HEK293 (cell line): ENCODE data around the gene ACTR3C.

ENCODE experiments used
- CTCF ChIA-PET: fragments of 350-600 bp; formaldehyde crosslinking; extraction: SDS; loops from one replicate; lab custom pipeline; 2021; ENCODE audit warnings: antibody characterized with exemption; lab: Yijun Ruan, JAX
- POLR2A ChIA-PET: fragments of 300-600 bp; formaldehyde crosslinking; extraction: SDS; loops from one replicate; lab custom pipeline; 2020; ENCODE audit warnings: antibody characterized with exemption, inconsistent platforms; lab: Yijun Ruan, JAX
- H3K27ac ChIP-seq: fragments of 200-500 bp; sonication (Bioruptor generic); 2 replicates; pipeline ENCODE4 v1.5.1; 2014; ENCODE audit warnings: low read depth, low read length, control low read depth, inconsistent platforms; ENCODE audit errors: extremely low read depth
- H3K36me3 ChIP-seq, 2 experiments: fragments of 200-500 bp in 1 of 2; sonication (Bioruptor generic) in 1 of 2; 1 replicate in 1 of 2; 2 replicates in 1 of 2; pipeline ENCODE4 v1.5.1; 2014 to 2017; ENCODE audit warnings: inconsistent platforms in 2 of 2, low read length in 2 of 2; ENCODE audit not compliant: control insufficient read depth in 2 of 2, insufficient read depth in 1 of 2
- H3K4me1 ChIP-seq: fragments of 200-500 bp; sonication (Bioruptor generic); 2 replicates; pipeline ENCODE4 v1.5.1; 2014; ENCODE audit warnings: mild to moderate bottlenecking, low read length, inconsistent platforms; ENCODE audit not compliant: control insufficient read depth, insufficient read depth
- H3K4me3 ChIP-seq: 2 replicates; pipeline ENCODE4 v1.5.1; 2011; ENCODE audit warnings: low read depth, mild to moderate bottlenecking, control low read depth, low read length, moderate library complexity
- H3K9me3 ChIP-seq: fragments of 200-500 bp; sonication (Bioruptor generic); 2 replicates; pipeline ENCODE4 v1.5.1; 2014; ENCODE audit warnings: low read depth, low read length, inconsistent platforms; ENCODE audit not compliant: control insufficient read depth, insufficient read depth
- HOXA7 ChIP-seq: sonication (generic); formaldehyde crosslinking; IDR thresholded peaks from 2 replicates; pipeline ENCODE4 v1.8.1; 2022; ENCODE audit warnings: missing genetic modification reagents, borderline replicate concordance
- KLF10 ChIP-seq: fragments of 450-650 bp; IDR thresholded peaks from 2 replicates; pipeline ENCODE4 v1.5.1; 2018; ENCODE audit warnings: missing biosample characterization, mild to moderate bottlenecking, missing genetic modification characterization
- ZBTB17 ChIP-seq: fragments of 450-650 bp; formaldehyde crosslinking; IDR thresholded peaks from 2 replicates; pipeline ENCODE4 v1.5.1; 2016; ENCODE audit warnings: missing biosample characterization, missing genetic modification characterization
- ZFP3 ChIP-seq: fragments of 450-650 bp; formaldehyde crosslinking; IDR thresholded peaks from 2 replicates; pipeline ENCODE4 v1.5.1; 2016; ENCODE audit warnings: low read depth, missing biosample characterization, missing genetic modification characterization
- ZFP41 ChIP-seq: fragments of 450-650 bp; formaldehyde crosslinking; IDR thresholded peaks from 2 replicates; pipeline ENCODE4 v1.5.1; 2016; ENCODE audit warnings: missing biosample characterization, missing genetic modification characterization, borderline replicate concordance
- ZFP69B ChIP-seq: fragments of 450-650 bp; formaldehyde crosslinking; IDR thresholded peaks from 2 replicates; pipeline ENCODE4 v1.5.1; 2016; ENCODE audit warnings: missing biosample characterization, missing genetic modification characterization
- ZNF112 ChIP-seq: fragments of 450-650 bp; formaldehyde crosslinking; IDR thresholded peaks from 2 replicates; pipeline ENCODE4 v1.5.0; 2017; ENCODE audit warnings: missing biosample characterization, missing genetic modification characterization
- ZNF169 ChIP-seq: fragments of 450-650 bp; formaldehyde crosslinking; IDR thresholded peaks from 2 replicates; pipeline ENCODE4 v1.5.1; 2016; ENCODE audit warnings: missing biosample characterization, missing genetic modification characterization
- ZNF175 ChIP-seq: fragments of 450-650 bp; formaldehyde crosslinking; IDR thresholded peaks from 2 replicates; pipeline ENCODE4 v1.5.1; 2016; ENCODE audit warnings: missing biosample characterization, missing genetic modification characterization
- ZNF324 ChIP-seq: fragments of 450-650 bp; formaldehyde crosslinking; IDR thresholded peaks from 2 replicates; pipeline ENCODE4 v1.5.1; 2016; ENCODE audit warnings: missing biosample characterization, missing genetic modification characterization
- ZNF473 ChIP-seq: fragments of 450-650 bp; formaldehyde crosslinking; IDR thresholded peaks from 2 replicates; pipeline ENCODE4 v1.5.1; 2017; ENCODE audit warnings: missing biosample characterization, missing genetic modification characterization
- ZNF510 ChIP-seq: fragments of 450-650 bp; formaldehyde crosslinking; IDR thresholded peaks from 2 replicates; pipeline ENCODE4 v1.5.1; 2018; ENCODE audit warnings: mild to moderate bottlenecking, missing genetic modification characterization, missing biosample characterization; ENCODE audit not compliant: insufficient replicate concordance
- ZNF549 ChIP-seq: fragments of 450-650 bp; IDR thresholded peaks from 2 replicates; pipeline ENCODE4 v1.5.1; 2018; ENCODE audit warnings: missing biosample characterization, missing genetic modification characterization, mild to moderate bottlenecking, inconsistent platforms, moderate library complexity
- ZNF791 ChIP-seq: fragments of 450-650 bp; formaldehyde crosslinking; IDR thresholded peaks from 2 replicates; pipeline ENCODE4 v1.5.1; 2016; ENCODE audit warnings: missing biosample characterization, missing genetic modification characterization
- ZSCAN16 ChIP-seq: fragments of 450-650 bp; formaldehyde crosslinking; IDR thresholded peaks from 2 replicates; pipeline ENCODE4 v1.5.1; 2016; ENCODE audit warnings: missing biosample characterization, missing genetic modification characterization
- TF ChIP-seq, protein P1 (sequence below): fragments of 450-650 bp; formaldehyde crosslinking; IDR thresholded peaks from 2 replicates; pipeline ENCODE4 v1.5.1; 2017; ENCODE audit warnings: missing biosample characterization, missing genetic modification characterization
- TF ChIP-seq, protein P2 (sequence below): fragments of 450-650 bp; formaldehyde crosslinking; IDR thresholded peaks from 2 replicates; pipeline ENCODE4 v1.5.1; 2016; ENCODE audit warnings: missing biosample characterization, missing genetic modification characterization
- TF ChIP-seq, protein P3 (sequence below): fragments of 450-650 bp; formaldehyde crosslinking; IDR thresholded peaks from 2 replicates; pipeline ENCODE4 v1.5.1; 2016; ENCODE audit warnings: missing biosample characterization, missing genetic modification characterization
- TF ChIP-seq, protein P4 (sequence below): fragments of 450-650 bp; formaldehyde crosslinking; IDR thresholded peaks from 2 replicates; pipeline ENCODE4 v1.5.1; 2016; ENCODE audit warnings: missing biosample characterization, missing genetic modification characterization
- TF ChIP-seq, protein P5 (sequence below): fragments of 450-650 bp; IDR thresholded peaks from 2 replicates; pipeline ENCODE4 v1.5.1; 2018; ENCODE audit warnings: missing biosample characterization, mild to moderate bottlenecking, missing genetic modification characterization

Gene ACTR3C

DNA sequence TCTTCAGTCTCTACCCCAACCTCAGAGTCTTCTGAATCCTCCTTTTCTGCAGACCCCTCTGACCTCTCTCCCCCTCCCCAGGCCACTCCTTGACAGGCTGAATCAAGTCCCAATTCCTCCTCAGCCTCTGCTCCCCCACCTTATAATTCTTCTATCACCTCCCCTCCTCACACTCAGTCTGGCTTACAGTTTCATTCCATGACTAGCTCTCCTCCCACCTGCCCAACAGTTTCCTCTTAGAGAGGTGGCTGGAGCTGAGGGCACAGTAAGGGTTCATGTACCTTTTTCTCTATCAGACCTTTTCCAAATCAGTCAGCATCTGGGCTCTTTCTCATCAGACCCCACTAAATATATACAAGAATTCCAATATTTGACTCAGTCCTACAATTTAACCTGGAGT is 14.8 kb downstream of the ACTR3C start (continued):
- TF ChIP-seq ZNF324 (tag by site-specific recombination) = no peak

DNA sequence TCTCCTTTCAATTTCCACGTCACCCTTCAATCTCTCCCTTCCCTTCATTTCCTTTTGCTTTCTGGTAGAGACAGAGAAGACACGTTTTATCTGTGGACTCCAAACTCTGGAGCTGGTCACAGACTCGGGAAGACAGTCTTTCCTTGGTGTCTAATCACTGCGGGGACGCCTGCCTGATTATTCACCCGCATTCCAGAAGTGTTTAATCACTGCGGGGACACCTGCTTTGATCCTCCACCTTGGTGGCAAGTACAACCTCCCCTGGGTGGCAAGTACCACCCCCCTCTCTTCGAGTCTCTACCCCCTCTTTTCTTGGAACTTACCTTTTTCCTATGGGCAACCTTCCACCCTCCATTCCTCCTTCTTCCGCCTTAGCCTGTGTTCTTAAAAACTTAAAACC is 15.4 kb downstream of the ACTR3C start:
- POLR2A ChIA-PET = interaction anchor here (0.7 kb wide), 1 partner anchor 47 kb away, joined by 3 read pairs; no protein-coding TSS in a partner anchor
- CTCF ChIA-PET = interaction anchor here (0.7 to 0.9 kb wide), 2 partner anchors 114 to 331 kb away, joined by 3 to 5 read pairs; no protein-coding TSS in a partner anchor
- TF ChIP-seq, protein P1, sequence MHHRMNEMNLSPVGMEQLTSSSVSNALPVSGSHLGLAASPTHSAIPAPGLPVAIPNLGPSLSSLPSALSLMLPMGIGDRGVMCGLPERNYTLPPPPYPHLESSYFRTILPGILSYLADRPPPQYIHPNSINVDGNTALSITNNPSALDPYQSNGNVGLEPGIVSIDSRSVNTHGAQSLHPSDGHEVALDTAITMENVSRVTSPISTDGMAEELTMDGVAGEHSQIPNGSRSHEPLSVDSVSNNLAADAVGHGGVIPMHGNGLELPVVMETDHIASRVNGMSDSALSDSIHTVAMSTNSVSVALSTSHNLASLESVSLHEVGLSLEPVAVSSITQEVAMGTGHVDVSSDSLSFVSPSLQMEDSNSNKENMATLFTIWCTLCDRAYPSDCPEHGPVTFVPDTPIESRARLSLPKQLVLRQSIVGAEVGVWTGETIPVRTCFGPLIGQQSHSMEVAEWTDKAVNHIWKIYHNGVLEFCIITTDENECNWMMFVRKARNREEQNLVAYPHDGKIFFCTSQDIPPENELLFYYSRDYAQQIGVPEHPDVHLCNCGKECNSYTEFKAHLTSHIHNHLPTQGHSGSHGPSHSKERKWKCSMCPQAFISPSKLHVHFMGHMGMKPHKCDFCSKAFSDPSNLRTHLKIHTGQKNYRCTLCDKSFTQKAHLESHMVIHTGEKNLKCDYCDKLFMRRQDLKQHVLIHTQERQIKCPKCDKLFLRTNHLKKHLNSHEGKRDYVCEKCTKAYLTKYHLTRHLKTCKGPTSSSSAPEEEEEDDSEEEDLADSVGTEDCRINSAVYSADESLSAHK (tag by site-specific recombination) = no peak
- TF ChIP-seq ZNF112 (tag by site-specific recombination) = no peak
- TF ChIP-seq, protein P2, sequence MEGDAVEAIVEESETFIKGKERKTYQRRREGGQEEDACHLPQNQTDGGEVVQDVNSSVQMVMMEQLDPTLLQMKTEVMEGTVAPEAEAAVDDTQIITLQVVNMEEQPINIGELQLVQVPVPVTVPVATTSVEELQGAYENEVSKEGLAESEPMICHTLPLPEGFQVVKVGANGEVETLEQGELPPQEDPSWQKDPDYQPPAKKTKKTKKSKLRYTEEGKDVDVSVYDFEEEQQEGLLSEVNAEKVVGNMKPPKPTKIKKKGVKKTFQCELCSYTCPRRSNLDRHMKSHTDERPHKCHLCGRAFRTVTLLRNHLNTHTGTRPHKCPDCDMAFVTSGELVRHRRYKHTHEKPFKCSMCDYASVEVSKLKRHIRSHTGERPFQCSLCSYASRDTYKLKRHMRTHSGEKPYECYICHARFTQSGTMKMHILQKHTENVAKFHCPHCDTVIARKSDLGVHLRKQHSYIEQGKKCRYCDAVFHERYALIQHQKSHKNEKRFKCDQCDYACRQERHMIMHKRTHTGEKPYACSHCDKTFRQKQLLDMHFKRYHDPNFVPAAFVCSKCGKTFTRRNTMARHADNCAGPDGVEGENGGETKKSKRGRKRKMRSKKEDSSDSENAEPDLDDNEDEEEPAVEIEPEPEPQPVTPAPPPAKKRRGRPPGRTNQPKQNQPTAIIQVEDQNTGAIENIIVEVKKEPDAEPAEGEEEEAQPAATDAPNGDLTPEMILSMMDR = no peak
- TF ChIP-seq ZNF169 (tag by site-specific recombination) = no peak
- TF ChIP-seq ZFP41 (tag by site-specific recombination) = no peak
- no peak for TF ChIP-seq ZNF175 (tag by site-specific recombination)
- TF ChIP-seq, protein P3, sequence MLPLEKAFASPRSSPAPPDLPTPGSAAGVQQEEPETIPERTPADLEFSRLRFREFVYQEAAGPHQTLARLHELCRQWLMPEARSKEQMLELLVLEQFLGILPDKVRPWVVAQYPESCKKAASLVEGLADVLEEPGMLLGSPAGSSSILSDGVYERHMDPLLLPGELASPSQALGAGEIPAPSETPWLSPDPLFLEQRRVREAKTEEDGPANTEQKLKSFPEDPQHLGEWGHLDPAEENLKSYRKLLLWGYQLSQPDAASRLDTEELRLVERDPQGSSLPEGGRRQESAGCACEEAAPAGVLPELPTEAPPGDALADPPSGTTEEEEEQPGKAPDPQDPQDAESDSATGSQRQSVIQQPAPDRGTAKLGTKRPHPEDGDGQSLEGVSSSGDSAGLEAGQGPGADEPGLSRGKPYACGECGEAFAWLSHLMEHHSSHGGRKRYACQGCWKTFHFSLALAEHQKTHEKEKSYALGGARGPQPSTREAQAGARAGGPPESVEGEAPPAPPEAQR (tag by site-specific recombination) = no peak
- TF ChIP-seq ZFP3 (tag by site-specific recombination) = no peak
- TF ChIP-seq ZNF549 (tag by site-specific recombination) = no peak
- no peak for TF ChIP-seq ZSCAN16 (tag by site-specific recombination)
- no peak for TF ChIP-seq ZBTB17 (tag by site-specific recombination)
- TF ChIP-seq, protein P4, sequence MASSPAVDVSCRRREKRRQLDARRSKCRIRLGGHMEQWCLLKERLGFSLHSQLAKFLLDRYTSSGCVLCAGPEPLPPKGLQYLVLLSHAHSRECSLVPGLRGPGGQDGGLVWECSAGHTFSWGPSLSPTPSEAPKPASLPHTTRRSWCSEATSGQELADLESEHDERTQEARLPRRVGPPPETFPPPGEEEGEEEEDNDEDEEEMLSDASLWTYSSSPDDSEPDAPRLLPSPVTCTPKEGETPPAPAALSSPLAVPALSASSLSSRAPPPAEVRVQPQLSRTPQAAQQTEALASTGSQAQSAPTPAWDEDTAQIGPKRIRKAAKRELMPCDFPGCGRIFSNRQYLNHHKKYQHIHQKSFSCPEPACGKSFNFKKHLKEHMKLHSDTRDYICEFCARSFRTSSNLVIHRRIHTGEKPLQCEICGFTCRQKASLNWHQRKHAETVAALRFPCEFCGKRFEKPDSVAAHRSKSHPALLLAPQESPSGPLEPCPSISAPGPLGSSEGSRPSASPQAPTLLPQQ (tag by site-specific recombination) = no peak
- TF ChIP-seq ZNF473 (tag by site-specific recombination) = no peak
- TF ChIP-seq KLF10 = no peak
- TF ChIP-seq ZNF510 (tag by site-specific recombination) = no peak
- no peak for TF ChIP-seq ZFP69B (tag by site-specific recombination)
- TF ChIP-seq, protein P5, sequence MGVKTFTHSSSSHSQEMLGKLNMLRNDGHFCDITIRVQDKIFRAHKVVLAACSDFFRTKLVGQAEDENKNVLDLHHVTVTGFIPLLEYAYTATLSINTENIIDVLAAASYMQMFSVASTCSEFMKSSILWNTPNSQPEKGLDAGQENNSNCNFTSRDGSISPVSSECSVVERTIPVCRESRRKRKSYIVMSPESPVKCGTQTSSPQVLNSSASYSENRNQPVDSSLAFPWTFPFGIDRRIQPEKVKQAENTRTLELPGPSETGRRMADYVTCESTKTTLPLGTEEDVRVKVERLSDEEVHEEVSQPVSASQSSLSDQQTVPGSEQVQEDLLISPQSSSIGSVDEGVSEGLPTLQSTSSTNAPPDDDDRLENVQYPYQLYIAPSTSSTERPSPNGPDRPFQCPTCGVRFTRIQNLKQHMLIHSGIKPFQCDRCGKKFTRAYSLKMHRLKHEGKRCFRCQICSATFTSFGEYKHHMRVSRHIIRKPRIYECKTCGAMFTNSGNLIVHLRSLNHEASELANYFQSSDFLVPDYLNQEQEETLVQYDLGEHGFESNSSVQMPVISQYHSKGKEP (tag by site-specific recombination) = no peak
- no peak for TF ChIP-seq HOXA7 (CRISPR knock-in tag)
- TF ChIP-seq ZNF791 (tag by site-specific recombination) = no peak
- H3K27ac ChIP-seq = no peak overlapping the region
- no peak overlapping the region for H3K4me3 ChIP-seq
- H3K36me3 ChIP-seq = no peaks in the 10 kb centered on the region
- H3K9me3 ChIP-seq = no peaks in the 10 kb centered on the region
- H3K4me1 ChIP-seq = no peaks in the 10 kb centered on the region
